ENCODE results near the gene SLC7A11.
"Not testable (repeated sequence)": the region's sequence is repeated elsewhere in the genome, so short reads cannot be mapped to it uniquely, and the experiment has no call there.

Gene SLC7A11

DNA sequence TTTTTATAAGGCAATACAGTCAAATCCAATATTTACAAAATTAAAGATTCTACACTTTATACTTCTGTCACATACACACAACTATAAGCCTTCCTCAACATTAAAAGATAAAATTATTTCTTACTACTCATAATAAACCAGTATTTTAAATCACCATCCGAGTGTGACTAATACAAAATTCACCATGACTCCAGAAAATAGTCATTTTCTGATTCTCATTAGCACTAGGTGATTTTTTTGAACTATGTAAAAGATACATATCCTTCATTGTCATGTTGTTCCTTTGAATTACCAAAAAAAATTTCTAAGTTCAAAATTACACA, 646 bp upstream of the SLC7A11 start:
- no peak for DNase-seq (ENCODE audit: low read depth)

DNA sequence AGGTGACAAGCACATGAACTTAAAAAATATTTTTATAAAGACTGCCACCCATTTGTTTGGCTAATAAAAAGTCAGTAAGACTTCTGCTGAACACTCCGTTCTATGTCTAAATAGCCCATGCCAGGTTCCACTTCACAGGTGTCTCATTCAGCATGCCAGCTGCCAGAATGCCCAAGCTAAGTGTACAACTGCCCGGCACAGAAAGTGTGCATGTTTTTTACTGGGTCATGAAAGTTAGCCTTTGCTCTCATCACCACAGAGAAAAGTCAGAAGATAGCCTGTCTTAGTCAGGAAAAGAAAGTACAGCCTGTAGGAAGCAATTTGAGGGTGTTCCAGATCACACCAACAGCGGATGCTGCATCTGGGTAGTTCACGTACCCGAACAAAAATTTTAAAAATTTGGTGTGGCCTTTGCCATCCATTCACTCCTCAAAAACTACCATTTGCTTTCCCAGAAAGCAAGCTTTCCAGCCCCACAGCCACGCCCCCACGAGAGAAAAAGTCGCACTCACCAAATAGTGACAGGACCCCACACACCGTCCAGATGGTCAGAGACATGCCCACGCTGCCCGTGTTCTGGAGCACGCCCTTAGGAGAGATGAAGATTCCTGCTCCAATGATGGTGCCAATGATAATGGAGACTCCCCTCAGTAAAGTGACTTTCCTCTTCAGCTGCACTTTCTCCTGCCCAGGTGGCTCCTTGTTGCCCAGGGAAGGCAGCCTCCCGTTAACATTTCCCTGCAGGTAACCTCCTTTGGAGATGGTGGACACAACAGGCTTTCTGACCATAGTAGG, 671 bp downstream of the SLC7A11 start:
- DNase-seq (ENCODE audit: low read depth), result peak; percentile 84

DNA sequence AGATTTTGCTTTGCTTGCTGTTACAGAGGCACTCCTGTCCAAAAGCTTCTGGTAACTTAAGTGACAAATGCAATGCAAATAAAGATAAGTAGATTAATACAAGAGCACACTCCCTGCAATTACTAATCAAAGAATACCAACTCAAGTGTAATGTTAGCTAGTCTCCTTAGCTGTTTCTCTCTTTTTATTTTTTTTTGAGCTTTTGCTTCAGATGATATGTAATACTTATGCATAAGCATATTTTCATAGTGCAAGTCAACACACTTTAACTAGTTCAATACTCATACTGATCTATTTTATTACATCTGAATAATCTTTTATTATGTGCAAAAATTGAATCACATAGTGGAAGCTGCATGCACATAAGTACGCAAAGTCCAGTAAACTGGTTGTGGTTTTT, 2.7 kb downstream of the SLC7A11 start:
- no peak for DNase-seq (ENCODE audit: low read depth)

DNA sequence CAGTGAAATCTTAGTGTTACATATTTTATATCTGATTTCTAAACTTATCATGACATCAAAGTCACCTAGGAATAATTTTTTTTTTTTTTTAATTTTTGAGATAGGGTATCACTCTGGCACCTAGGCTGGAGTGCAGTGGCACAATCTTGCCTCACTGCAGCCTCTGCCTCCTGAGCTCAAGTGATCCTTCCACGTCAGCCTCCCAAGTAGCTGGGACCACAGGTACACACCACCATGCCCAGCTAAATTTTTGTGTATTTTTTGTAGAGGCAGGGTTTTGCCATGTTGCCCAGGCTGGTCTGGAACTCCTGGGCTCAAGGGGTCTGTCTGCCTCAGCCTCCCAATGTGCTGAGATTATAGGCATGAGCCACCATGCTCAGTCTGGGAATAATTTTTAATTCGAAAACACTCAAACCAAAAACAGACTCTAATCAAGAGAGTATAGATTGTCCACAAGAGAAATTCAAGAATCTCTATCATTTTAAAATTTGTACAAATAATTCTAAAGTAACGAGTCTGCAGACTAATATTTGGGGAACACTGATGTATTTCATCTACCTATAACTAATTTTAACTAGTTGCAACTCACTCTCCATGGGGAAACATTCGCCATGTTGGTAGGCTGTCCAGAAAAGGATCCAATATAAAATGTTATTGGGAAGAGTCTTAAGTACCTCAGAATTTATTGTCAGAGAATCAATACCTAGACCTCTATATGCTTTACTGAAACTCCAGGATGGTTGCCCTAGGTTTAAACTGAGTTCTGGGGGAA, 3.4 kb downstream of the SLC7A11 start:
- DNase-seq (ENCODE audit: low read depth), result no peak

DNA sequence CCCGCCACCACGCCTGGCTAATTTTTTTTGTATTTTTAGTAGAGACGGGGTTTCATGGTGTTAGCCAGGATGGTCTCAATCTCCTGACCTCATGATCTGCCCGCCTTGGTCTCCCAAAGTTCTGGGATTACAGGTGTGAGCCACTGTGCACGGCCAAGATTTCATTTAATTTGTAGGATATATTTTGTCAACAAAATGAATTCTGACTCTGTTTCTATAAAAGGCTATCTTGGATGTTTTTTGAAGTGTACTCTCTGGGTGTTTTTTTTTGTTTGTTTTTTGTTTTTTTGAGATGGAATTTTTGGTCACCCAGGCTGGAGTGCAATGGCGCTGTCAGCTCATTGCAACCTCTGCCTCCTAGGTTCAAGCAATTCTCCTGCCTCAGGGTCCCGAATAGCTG, 5.0 kb downstream of the SLC7A11 start:
- DNase-seq (ENCODE audit: low read depth), result not testable (repeated sequence)

DNA sequence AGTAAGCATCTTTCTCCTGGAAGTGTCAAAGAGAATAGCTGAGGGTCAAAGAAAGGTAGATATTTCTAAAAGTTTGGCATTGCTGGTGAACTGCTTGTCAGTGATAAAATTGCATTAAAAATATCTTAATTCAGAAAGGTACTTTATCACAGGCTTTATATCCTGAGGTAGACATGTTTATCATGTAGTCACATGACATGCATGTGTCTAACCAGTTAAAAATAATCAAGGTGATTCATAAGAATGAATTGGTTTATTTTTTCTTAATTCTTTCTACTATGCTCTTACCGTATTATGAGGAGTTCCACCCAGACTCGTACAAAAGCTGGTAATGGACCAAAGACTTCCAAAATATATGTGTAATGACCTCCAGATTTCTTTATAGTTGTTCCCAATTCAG, 6.1 kb downstream of the SLC7A11 start:
- peak; percentile 45 for DNase-seq (ENCODE audit: low read depth)

DNA sequence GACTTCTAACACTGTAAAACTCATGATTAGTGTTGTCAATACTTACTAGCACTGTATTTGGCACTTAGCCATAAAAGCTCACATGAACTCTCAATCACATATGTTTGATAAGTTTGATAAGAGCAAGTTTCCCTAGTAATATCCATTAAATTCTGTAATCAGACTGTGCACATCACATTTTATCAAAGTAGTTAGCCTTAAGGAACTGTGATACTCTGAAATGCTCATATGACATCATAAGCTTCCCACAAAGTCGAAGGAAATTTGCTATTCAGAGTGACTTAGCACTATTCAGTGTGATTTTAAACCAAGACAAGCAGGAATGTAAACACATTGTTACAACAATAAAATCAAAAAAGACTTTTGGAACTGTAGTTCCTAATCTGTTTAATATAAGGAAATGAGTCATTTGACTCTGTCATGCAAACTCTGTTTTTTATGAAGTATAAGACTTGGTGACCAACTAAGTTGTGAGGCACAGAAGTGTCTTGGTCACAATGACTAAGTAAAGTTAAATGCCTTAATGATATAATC, 6.7 kb downstream of the SLC7A11 start:
- DNase-seq (ENCODE audit: low read depth), result peak; percentile 97

DNA sequence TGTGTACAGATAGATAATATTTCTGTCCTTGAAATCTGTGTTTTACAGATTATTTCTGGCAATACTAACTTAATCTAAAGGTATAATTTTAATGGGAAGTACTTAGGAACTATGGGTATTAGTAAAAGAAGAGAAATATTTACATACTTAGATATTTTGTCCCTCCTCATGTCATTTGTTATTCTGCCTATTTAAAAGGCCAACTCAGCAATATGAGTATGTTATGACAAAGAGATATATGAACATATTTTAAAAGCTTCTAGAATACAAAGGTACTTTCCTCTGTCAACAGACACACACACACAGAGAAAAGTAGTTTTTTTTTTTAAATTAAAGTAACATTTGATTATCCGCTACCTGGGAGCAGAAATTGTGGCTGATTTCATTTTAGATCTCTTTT, 7.9 kb downstream of the SLC7A11 start:
- no peak for DNase-seq (ENCODE audit: low read depth)

DNA sequence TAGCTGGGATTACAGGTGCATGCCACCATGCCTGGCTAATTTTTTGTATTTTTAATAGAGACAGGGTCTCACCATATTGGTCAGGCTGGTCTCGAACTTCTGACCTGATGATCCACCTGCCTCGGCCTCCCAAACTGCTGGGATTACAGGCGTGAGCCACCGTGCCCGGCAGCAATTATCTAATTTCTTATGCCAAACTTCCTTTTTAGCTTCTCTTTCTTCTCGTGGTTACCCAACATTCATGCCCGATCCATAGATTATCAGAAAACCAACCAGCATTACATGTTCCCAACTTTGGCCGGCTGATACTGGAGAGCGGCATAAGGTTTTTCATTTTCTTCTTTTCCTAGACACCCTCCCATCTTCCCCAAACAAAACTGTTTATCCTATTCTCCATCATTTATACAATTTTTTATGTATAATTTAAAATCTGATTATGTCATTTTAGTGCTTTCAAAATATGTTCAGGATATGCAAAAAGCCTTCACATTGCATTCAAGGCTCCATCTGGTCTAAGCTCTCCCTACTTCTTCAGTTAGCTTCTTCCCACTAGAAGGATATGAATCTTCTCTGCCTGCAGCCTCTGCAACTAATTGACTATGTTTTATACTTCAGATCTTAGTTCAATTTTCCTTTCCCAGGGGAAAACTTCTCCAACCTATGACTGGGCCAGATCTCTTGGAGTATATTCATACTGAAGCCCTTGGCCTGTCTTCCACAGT, 8.7 kb downstream of the SLC7A11 start:
- DNase-seq (ENCODE audit: low read depth), result no peak

DNA sequence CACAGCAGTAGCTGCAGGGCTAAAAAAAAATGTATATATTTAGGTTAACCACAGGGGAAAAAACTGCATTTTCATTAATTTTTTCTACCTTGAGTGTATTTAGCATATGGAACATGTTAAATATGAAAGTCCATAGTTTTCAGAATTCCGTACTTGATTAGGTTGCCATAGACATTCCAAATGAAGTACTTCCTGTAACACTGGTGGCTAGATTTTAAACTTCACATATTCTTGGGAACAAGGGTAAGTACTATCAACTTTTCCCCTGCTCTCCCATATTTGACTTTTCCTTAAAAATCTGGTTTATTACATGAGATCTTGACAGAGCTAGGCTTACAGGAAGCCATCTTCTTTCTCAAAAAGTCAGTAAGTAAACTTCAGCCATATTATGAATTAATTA, 9.8 kb downstream of the SLC7A11 start:
- DNase-seq (ENCODE audit: low read depth), result no peak

DNA sequence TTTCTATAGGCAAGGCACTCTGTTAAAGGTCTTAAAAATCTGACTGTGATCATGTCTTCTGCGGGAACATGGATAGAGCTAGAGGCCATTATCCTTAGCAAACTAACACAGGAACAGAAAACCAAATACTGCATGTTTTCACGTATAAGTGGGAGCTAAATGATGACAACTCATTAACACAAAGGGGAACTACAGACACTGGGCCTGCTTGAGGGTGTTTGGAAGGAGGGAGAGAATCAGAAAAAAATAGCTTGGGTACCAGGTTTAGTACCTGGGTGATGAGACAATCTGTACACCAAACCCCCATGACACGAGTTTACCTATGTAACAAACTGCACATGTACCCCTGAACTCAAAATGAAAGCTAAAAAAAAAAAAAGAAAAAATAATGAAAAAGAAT, 12.1 kb downstream of the SLC7A11 start:
- DNase-seq (ENCODE audit: low read depth), result no peak

DNA sequence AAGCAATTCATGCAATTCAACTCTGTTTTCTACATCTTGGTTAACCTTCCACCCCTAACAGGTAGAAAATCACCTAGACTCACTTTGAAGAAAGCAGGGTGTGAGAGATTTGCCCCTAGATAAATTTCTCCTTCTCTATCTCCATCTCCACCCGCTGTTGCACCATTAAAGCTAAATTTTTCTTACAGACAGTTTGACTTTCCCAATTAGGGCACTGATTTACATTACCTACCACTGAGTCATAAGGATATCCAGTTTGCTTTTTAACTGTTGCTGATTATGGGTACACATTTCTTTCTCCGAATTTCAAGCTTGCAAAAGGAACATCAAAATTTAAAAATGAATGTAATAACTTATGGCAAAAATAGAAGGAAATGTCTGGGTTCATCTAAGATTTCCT, 13.0 kb downstream of the SLC7A11 start:
- peak; percentile 41 for DNase-seq (ENCODE audit: low read depth)

DNA sequence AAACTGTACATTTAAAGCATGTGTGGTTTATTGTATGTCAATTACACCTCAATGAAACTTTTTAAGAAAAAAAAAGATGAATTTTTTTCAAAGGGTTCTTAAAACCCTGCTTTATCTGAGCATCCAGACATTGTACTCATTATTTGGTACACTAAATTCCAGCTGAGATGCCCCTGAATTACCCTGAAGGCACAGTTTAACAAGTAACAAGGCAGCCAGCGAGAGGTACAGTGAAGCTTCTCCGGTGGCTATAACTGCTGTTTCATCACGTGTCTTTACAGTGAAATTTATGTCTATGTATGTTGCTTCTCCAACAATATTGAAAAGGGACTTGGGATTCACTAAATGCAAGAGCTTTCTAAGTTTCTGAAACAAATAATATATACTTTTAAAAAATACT, 15.8 kb downstream of the SLC7A11 start:
- DNase-seq (ENCODE audit: low read depth), result peak; percentile 41

DNA sequence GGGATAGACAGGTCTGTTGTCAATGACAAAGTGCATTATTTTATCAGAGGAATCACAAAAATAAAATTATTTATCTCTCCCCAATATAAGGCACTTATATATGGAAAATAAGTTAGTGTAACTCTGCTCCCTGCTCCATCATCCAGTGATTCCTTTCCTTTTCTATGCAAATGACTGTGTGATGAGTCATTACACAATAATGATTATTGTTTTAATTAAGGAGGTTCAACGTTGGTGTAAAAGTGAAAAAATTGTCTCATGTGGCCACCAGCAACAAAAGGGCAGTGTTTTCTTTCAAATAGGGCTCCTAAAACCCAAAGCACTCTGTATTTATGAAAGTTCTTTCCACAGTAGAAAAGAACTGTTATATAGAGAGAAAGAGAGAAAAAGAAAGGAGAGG, 16.7 kb downstream of the SLC7A11 start:
- peak; percentile 60 for DNase-seq (ENCODE audit: low read depth)

DNA sequence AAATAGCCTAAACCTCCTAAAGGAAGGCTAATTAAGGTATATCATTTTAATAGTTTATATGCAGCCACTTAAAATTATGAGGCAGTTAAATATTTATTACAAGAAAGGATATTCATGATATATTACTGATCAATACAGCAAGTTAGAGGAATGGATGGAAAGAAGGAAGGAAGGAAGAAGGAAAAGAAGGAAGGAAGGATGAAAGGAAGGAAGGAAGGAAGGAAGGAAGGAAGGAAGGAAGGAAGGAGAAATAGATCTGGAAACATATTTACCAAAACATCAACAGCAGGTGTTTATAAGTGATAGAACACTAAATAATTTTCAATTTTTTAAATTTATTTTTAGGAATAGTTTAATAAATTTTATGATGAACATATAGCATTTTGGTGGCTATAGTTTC, 17.5 kb downstream of the SLC7A11 start:
- DNase-seq (ENCODE audit: low read depth), result no peak

DNA sequence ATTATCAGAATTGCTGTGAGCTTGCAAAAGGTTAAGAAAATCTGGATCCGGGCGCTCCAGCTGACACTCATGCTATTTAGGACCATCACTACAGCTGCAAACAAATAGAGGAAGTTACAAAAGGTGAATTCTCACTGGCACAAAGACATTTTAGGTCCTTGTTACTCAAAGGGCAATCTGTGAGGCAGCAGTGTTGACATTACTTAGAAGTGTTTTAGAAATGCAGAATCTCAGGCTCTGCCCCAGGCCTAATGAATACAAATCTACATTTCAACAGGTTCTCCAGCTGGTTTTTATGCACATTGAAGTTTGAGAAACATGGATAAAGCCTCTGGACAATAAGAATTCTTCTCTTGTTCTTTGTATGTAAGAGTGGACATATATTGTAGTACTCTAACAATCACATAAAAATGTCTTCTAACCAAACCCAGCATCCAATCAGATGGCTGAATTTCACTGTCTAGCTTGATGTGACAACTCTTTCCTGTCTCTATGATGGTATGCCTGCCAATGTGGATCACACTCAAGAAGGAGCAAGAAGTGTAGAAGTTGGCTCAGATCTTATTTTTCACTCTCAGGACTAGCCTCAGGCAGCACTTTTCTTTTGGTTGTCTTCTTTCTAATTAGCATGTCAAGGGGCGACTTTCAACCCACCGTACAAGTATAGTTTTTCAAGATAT, 18.8 kb downstream of the SLC7A11 start:
- DNase-seq (ENCODE audit: low read depth), result peak; percentile 41

DNA sequence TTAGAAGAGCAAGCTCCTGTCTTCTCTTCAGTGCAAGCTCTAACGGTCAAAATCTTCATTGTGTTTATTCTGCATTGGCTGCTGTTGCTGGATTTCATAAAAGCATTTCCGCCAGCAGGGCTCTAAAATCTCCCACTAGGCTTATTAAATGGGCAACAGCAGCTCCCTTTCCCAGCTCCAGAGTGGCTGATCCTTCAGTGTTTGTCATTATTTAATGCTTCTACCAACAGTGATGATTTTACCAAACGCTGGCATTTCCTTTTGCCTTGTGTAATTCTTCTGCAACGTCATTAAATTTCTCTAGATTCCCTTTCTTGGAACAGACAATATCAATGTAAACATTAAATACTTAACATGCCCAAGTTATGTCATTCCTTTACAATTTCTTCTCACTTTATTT, 20.1 kb downstream of the SLC7A11 start:
- peak; percentile 98 for DNase-seq (ENCODE audit: low read depth)

DNA sequence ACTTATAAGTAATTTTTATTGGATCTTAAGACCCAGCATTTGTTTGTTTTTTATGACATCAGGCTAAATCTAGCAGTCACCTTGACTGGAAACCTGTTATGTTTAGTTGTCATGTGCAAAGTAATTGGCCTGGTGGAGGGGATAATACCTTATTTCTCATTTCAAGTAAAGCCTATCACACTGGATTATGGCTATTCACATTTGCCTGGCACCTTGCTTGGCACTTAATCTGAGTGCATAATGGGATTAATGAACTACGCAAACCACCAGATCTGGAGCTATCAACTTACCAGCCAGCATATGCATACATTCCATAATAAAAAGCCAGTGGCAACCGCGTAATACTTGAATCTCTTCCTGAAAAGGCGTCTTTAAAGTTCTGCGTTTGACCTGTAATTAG, 23.2 kb downstream of the SLC7A11 start:
- DNase-seq (ENCODE audit: low read depth), result no peak

DNA sequence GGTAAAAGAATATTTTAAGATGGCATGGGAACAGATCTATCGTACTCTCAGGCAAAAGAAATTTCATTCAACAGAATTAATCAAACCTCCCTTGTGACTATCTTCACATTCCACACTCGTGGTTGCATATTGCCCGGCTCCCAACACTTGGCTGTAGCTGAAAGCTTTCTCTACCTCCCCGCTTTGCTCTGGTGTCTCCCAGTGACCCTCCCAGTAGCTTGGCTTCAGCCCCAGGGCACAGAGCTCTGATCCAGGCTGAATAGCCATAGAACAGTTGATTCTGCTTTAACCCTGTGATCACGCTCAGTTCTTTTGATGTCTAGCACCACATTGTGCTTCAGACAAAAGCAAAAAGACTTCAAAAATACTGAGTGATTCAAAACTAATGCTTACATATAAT, 24.6 kb downstream of the SLC7A11 start:
- DNase-seq (ENCODE audit: low read depth), result no peak

DNA sequence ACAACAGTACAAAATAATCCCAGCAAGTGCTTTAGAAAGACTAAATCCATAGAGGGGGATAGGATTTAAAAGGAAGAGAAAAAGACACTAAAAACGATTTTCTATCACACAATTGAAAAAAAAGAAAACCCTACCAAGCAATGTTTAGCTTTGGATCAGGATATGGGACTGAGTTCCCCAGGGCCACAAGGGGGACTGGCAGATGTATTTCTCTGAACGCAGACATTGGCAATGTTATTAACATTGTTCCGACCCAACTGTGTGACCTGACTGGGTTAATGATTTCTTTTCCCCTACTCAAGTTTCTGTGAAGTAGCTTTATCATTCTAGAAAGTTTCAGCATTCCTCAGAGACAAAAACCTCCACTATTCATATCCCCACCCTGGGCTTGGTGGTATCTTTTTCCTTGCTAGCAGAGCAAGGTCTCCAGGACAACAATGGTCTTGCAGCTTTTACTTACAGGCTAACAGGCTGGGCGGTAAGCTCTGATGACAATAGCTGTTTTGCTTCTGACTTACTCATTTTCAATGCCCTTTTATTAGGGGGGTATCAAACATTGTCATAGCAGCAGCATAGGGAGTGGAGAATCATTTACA, 25.8 kb downstream of the SLC7A11 start:
- DNase-seq (ENCODE audit: low read depth), result no peak

DNA sequence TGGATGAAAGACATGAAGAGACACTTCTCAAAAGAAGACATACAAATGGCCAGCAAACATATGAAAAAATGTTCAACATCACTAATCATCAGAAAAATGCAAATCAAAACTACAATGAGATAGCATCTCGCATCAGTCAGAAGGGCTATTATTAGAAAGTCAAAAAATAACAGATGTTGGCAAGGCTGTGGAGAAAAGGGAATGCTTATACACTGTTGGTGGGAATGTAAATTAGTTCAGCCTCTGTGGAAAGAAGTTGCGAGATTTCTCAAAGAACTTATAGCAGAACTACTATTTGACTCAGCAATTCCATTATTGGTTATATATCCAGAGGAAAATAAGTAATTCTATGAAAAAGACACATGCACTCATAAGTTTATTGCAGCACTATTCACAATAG, 31.6 kb downstream of the SLC7A11 start:
- DNase-seq (ENCODE audit: low read depth), result peak; percentile 79

DNA sequence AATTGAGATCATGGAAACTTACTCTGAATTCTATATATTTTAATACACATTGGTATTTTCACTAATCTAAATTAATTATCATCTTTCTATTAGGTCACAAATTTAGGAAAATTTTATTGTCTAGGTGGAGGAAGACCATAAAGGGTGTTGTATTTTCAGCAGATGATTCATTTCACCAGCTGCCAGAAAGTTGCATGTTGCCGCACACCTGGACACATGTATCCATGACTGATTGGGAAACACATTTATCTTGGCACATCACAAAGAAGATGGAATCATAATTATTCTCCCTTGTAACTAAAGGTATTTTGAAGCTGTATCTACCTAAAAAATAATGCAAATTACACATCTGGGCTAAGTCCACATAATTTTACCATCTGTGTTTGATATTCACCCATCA, 33.1 kb downstream of the SLC7A11 start:
- no peak for DNase-seq (ENCODE audit: low read depth)
